LNCaP clone FGC (cell line): ENCODE data around the gene ATP6V0E2.
A peak's percentile ranks its signal among the peaks of the same experiment; 100 is the strongest.

Experiments used
- DNase-seq: peaks from one replicate; pipeline ENCODE4 v3.0.0-alpha.2; 2011; ENCODE audit warnings: low read depth
- H3K4me3 ChIP-seq: 2 replicates; pipeline ENCODE4 v1.5.1; 2011; ENCODE audit warnings: mild to moderate bottlenecking, low read depth, low read length, control low read depth
- TF ChIP-seq, protein P1 (sequence below): IDR thresholded peaks from 2 replicates; pipeline ENCODE4 v1.5.1; 2012; ENCODE audit warnings: mild to moderate bottlenecking; ENCODE audit not compliant: control insufficient read depth, insufficient read depth; ENCODE audit errors: extremely low read depth

Gene ATP6V0E2

DNA sequence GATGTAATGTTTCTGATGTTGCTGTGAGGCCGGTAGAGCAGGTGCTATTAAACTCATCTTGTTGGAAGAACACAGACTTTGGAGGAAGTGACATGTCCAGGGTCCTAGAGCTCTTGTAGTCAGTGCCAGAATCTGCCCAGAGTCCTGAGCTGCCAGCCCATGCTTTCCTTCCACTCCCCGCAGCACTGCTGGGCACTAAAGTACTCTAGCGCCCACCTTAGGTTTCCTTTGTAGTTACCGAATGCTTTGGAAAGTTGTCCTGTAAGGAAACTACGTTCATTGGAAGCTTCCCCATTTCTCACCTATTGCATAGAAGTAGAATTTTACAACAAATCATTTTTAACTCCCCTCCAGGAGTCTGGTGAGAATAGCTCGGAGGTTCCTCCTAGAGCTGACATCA lies 24.6 kb upstream of the ATP6V0E2 start:
- DNase-seq, result no peak
- TF ChIP-seq, protein P1, sequence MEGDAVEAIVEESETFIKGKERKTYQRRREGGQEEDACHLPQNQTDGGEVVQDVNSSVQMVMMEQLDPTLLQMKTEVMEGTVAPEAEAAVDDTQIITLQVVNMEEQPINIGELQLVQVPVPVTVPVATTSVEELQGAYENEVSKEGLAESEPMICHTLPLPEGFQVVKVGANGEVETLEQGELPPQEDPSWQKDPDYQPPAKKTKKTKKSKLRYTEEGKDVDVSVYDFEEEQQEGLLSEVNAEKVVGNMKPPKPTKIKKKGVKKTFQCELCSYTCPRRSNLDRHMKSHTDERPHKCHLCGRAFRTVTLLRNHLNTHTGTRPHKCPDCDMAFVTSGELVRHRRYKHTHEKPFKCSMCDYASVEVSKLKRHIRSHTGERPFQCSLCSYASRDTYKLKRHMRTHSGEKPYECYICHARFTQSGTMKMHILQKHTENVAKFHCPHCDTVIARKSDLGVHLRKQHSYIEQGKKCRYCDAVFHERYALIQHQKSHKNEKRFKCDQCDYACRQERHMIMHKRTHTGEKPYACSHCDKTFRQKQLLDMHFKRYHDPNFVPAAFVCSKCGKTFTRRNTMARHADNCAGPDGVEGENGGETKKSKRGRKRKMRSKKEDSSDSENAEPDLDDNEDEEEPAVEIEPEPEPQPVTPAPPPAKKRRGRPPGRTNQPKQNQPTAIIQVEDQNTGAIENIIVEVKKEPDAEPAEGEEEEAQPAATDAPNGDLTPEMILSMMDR, result no peak
- H3K4me3 ChIP-seq, result no peak overlapping the region

DNA sequence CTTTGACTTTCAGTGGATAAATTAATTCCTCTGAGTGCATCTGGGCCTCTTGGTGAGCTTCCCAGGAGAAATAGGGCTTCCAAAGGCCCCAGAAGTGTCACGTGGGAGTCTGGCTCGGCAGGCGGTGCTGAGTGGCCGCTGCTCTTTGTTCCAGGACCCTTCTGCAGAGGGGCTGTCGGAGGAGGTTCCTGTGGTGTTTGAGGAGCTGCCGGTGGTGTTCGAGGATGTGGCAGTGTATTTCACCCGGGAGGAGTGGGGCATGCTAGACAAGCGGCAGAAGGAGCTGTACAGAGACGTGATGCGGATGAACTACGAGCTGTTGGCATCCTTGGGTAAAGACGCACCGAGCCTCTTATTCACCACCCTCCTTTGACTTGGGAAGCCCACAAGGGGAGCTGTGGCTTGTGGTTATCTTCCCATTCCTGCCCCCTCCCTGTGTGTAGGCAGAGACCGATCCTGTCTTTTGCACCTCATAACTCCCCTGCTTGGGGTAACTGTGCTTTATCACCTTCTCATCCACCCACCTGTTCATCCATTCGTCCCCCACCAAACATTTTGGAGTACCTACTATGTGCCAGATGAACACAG lies 23.7 kb upstream of the ATP6V0E2 start:
- DNase-seq, result no peak

DNA sequence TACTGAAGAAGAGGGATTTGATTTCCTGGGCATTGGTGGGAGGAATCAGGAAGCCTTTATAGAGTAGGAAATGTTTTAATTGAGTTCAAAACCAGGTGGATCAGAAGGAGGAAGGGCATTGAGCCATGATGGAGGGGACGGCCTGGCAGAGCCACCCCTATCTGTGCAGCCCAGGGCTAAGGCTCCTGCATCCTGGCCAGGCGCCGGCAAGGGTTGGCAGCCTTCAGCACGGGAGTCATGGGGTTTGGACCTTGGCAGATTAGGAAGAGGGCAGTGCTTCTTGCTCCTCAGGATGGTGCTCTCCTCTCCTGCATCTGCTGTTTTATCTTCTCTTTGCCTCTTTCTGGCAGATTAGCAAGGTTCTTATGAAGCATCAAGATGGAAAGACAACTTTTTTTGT lies 23.1 kb upstream of the ATP6V0E2 start:
- DNase-seq, result no peak
- no peak overlapping the region for H3K4me3 ChIP-seq
- TF ChIP-seq, protein P1, result no peak

More for the DNA sequence above, 23.7 kb upstream of the ATP6V0E2 start:
- TF ChIP-seq, protein P1, result no peak
- no peak overlapping the region for H3K4me3 ChIP-seq

DNA sequence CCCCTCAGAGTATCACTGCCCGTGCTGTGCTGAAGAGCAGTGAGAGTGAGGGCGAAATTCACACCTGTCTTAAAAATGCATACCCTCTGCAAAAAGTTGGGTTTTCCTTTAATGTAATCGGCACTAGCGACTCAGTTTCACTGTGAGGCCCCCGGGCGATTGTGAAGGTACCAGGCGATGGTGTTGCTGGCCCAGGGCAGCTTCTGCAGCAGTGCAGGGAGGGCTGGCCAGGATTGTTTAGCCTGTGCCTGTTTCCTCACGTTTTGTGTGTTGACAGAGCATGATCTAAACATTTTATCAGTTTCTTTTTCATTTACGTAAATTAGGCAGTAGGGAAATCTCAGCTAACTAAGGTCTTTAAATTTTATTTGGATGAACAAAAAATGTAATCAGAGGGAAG lies 22.3 kb upstream of the ATP6V0E2 start:
- no peak overlapping the region for H3K4me3 ChIP-seq
- TF ChIP-seq, protein P1, result no peak

DNA sequence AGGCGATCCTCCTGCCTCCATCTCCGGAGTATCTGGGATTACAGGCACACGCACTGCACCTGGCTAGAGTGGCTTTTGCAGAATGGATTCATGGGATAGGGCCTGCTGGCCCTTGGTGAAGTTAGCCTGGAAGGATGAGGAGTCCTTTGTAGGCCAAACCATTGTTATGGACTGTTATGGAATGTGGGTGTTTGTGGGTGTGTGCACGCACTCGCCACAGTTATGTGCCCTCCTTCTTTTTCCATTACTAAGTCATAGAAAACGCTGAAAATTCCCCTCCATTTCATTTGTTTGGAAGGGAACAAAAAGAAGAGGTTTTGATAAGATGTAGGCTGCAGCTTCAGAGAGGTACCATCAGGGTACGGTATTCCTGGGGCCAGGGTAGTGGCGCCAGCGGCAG lies 20.6 kb upstream of the ATP6V0E2 start:
- no peak for DNase-seq
- TF ChIP-seq, protein P1, result no peak
- H3K4me3 ChIP-seq, result no peak overlapping the region

More for the DNA sequence above, 22.3 kb upstream of the ATP6V0E2 start:
- DNase-seq, result no peak

DNA sequence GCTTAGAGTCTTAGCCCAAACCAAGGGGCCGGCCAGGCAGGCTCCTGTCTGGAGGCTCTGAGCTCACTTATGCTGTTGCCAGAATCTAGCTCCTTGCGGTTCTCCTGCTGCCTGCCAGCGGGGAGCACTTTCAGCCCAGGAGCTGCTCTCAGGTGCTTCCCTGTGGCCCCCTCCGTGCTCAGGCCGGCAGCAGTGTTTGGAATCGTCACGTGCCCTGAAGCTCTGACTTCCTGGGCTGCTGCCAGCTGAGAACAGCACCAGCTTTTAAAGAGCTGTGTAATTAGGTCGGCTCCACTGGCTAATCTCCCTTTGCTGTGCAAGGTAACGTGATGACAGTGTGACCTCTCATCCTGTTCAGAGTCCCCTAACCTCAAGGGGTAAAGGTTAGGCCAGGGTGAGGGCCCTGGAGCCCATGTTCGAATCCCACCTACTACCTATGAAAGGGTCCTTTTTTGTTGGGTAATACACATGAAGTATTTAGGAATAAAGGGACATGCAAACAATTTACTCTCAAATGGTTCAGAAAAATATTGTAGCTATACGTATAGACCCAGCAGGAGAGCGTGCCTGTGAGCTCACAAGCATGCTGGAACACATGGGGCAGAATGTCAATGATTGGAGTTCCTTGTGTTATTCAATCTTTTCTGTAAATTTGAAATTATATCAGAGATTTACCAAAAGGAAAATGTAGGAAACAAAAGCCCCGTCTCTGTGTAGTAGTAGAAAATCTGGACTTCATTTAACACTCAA lies 19.0 kb upstream of the ATP6V0E2 start:
- H3K4me3 ChIP-seq, result no peak overlapping the region
- DNase-seq, result peak; percentile 75
- TF ChIP-seq, protein P1, result 0 out of 2 replicates have a peak, but pooled peaks have one; percentile 0
